ENCODE measurements around the gene JAGN1.
"Not testable (repeated sequence)": the region's sequence is repeated elsewhere in the genome, so short reads cannot be mapped to it uniquely, and the experiment has no call there.

JAGN1 gene

DNA sequence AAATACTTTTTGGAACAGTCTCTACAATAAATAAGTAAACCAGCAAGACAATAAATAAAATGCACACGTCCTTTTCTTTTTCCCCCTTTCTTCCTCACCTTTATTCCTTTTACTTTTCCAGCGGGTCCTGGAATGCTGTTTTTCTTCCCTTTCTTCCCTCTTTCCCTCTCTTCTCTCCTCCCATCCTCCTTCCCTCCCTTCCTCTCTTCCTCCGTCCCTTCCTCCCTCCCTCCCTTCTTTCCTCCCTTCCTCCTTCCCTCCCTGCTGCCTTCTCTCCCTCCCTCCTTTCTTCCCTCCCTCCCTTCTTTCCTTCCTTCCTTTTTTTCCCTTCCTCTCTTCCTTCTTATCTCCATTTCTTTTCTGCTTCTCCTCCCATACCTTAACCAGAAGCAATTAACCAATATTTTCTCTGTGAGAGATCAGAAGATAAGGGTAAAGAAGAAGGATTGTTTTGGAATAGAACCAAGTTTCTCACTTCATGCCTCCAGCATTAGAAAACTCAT lies 8.9 kb downstream of the JAGN1 start:
- DNase-seq, result no peak

GRCh38 chr3:9900965-9901415 lies 10.6 kb downstream of the JAGN1 start:
- DNase-seq, result not testable (repeated sequence)

- no peak for DNase-seq
Measured at GRCh38 chr3:9901967-9902366, 11.6 kb downstream of the JAGN1 start.

DNA sequence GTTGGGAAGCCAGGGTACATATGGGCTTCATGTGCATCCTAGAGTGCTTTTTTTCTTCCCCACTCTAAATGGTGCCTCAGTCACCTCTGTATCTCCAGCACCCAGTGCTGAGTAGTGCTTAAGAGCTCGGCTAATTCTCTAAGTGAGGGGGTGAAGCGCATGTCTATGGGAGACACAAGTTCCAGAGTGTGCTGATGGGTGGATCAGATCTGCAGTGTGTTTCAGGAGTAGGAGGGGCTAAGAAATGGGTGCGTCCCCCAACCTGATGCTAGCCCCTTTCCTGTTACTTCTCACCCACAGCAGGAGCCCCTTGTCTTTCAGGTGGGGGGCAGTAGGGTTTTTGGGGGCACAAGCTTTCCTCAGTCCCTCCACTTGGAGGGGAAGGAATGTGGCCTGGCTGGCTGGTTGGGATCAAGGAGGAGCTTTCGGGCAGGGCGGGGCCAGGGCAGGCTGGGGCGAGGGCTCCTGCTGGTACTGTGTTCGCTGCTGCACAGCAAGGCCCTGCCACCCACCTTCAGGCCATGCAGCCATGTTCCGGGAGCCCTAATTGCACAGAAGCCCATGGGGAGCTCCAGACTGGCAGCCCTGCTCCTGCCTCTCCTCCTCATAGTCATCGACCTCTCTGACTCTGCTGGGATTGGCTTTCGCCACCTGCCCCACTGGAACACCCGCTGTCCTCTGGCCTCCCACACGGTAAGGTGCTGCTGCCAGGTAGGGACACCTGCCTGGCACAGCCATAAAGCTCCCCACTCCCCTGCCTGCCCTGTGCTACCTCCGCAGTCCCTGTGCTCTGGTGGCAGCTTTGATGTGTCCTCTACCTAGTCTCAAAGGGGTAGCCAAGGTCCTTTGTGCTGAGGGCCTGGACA lies 12.2 kb downstream of the JAGN1 start, which contains the start of gene IL17RE:
Gene IL17RE (plus strand): TSS at position 477 of the 866 bp plus-strand sequence. CDS start 85 bp downstream, at position 562.
- DNase-seq, result peak; percentile 12

- no peak for DNase-seq
Measured at GRCh38 chr3:9903238-9903624, 12.8 kb downstream of the JAGN1 start.

DNA sequence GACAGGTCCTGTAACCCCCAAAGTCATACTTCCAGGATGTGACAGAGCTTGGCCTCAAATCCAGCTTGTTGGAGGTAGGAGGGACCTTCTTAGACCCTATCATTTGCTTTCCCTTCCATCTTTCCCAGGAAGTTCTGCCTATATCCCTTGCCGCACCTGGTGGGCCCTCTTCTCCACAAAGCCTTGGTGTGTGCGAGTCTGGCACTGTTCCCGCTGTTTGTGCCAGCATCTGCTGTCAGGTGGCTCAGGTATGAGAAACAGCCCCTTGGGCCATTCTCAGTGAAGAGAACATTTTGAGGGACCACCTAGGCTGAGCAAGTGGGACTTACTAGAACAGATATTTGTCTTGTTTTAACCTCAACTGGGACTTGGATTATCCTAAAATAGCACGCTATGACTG lies 13.5 kb downstream of the JAGN1 start:
- no peak for DNase-seq

- DNase-seq, result no peak
Measured at GRCh38 chr3:9906480-9906879, 16.1 kb downstream of the JAGN1 start.

DNA sequence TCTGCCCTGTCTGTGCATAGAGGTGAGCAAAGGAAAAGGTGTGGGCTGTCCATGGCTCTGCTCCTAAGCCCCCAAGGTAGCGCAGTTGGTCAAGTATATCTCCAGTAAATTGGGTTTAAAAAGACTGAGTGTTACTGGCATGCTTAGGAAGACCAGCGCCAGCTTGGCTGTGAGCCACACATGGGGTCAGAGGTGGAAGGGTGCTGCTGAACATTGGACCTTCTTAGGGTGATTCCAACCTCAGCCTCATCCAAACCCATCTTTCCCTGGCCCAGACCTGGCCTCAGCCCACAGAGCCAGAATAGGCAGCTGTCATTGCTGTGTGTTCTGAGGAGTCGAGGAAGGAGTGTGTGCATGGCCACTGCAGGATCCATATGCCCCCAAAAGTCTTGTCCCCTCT lies 17.9 kb downstream of the JAGN1 start:
- DNase-seq, result no peak

GRCh38 chr3:9909221-9910013 lies 19.0 kb downstream of the JAGN1 start:
- DNase-seq, result no peak

DNA sequence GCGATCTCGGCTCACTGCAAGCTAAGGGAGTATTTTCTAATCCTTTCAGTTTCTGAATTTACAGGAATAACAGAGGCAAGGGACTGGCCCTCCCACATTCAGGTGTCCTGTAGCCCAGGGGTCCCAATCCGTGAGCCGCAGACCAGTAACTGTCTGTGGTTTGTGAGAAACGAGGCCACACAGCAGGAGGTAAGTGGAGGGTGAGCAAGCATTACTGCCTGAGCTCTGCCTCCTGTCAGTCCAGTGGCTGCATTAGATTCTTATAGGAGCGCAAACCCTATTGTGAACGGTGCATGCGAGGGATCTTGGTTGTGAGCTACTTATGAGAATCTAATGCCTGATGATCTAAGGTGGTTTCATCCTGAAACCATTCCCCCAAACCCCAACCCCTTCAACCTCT lies 21.5 kb downstream of the JAGN1 start:
- DNase-seq, result peak; percentile 11

GRCh38 chr3:9912294-9912935 lies 22.0 kb downstream of the JAGN1 start:
- no peak for DNase-seq

DNA sequence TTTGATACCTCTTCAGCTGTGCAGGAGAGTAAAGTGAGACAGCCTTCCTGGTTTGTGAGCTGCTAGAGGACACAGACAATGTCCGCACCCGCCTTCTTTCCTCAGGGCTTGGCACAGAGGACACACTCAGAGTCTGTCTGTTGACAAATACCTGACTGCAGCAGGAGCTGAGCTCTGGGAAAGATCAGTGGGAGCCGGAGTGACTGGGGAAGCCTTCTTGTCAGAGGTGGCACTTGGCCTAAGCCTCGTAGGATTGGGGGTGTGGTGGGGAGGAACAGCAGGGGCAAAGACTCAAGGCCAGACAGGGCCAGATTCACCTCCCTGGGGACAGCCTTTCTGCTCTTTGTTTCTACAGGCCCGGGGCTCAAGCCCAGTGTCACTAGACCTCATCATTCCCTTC lies 23.2 kb downstream of the JAGN1 start:
- no peak for DNase-seq

DNA sequence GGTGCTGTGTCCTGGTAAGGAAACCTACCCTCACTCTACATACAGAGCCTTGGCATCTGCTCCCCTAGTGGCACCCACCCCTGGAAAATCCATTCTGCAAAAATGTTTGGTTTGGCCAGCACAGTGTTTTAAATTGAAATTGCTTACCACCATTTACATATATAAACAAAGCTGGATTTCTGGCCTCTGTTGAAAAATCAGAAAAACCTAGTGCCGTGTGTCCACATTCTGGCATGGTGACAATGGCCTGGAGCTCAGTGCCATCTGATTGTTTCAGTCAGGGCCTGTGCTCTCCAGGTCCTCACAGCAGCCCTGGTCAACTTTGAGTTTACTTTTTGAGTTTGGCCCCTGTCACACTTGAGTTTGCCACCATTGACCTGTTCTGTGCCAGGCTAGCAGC lies 23.6 kb downstream of the JAGN1 start:
- DNase-seq, result no peak

DNA sequence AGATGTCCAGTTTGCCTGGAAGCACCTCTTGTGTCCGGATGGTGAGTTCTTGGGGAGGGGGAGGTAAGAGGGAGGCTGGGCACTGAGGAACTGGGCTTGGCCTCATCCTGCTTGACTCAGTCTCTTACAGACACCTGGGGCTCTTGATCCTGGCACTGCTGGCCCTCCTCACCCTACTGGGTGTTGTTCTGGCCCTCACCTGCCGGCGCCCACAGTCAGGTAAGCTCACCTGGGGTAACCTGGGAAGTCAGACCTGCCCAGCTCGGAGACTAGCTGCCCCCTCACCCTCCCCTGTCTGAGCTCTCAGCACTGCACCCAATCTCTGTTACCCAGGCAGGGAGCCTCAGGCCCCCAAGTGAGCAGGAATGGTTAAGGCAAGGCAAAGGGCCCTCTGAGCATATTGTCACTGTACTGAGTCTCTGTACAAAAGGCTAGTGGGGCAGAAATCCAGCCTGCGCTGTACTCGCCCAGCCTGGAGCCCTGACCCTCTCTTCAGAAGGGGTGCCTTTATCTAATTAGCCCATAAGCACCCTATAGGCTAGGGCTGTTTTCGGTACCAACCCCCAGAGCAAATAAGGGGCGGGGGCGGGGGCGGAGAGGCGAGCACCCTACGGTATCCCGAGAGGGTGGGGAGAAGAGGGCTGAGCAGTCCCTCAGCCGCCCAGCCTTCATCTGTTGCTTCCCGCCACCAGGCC lies 24.3 kb downstream of the JAGN1 start:
- no peak for DNase-seq

DNA sequence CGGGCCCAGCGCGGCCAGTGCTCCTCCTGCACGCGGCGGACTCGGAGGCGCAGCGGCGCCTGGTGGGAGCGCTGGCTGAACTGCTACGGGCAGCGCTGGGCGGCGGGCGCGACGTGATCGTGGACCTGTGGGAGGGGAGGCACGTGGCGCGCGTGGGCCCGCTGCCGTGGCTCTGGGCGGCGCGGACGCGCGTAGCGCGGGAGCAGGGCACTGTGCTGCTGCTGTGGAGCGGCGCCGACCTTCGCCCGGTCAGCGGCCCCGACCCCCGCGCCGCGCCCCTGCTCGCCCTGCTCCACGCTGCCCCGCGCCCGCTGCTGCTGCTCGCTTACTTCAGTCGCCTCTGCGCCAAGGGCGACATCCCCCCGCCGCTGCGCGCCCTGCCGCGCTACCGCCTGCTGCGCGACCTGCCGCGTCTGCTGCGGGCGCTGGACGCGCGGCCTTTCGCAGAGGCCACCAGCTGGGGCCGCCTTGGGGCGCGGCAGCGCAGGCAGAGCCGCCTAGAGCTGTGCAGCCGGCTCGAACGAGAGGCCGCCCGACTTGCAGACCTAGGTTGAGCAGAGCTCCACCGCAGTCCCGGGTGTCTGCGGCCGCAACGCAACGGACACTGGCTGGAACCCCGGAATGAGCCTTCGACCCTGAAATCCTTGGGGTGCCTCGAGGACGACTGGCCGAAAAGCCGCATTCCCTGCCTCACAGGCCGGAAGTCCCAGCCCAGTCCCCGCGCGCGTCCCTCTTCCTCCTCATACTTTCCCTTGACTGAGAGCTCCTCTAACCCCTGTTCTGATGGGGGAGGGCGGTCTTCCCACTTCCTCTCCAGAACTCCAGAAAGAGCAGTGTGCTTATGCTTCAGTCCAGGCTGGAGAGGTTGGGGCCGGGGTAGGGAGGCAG lies 25.1 kb downstream of the JAGN1 start:
- peak; percentile 86 for DNase-seq

DNA sequence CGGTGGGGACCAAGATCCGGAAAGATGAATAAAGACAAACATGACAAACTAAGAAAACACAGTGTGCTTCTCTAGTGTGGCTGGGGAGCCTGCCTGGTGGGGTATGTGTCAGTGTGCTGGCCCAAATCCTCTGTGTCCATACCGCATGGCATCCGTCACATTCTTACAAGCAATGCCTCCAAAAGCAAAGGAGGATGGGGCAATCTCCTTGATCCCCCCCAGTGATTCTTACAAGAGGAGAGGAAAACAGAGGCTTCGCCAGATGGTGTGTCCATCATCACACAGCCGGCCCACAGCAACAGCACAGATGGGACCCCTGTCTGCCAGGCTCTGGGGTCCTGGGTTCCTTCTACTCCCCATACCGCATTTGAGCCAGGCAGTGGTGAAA lies 25.9 kb downstream of the JAGN1 start:
- DNase-seq, result peak; percentile 67

DNA sequence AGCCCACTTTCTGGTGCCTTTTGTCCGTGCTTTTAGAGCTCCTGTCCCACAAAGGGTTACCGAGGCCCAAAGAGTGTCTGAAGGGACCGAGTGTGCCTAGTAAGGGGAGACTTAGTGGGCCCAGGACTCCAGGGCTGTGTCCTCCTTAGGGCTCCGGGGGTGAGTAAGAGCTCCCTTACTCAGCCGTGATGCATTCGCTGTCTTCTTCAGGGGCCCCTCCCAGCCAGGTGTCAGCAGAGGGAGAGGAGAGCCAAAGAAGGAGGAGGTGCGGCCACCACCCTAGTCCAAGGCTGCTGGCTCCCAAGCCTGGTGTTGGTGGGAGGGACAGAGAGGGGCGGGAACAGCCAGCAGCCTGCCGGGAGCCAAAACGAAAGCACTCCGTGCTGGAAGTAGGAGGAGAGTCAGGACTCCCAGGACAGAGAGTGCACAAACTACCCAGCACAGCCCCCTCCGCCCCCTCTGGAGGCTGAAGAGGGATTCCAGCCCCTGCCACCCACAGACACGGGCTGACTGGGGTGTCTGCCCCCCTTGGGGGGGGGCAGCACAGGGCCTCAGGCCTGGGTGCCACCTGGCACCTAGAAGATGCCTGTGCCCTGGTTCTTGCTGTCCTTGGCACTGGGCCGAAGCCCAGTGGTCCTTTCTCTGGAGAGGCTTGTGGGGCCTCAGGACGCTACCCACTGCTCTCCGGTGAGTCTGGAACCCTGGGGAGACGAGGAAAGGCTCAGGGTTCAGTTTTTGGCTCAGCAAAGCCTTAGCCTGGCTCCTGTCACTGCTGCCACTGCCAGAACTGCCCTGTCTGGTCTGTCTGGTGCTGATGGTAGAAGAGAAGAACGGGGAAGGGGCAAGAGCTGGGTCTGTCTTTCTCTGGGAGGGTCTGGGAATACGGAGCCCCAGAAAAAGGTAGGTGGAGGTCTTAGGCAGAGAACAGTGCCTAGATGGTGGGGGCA lies 26.6 kb downstream of the JAGN1 start, which contains the start of gene IL17RC:
Gene IL17RC (plus strand): TSS at position 365 of the 947 bp plus-strand sequence. CDS start 218 bp downstream, at position 583.
- peak; percentile 86 for DNase-seq

- DNase-seq, result no peak
Measured at GRCh38 chr3:9917820-9918219, 27.4 kb downstream of the JAGN1 start.

DNA sequence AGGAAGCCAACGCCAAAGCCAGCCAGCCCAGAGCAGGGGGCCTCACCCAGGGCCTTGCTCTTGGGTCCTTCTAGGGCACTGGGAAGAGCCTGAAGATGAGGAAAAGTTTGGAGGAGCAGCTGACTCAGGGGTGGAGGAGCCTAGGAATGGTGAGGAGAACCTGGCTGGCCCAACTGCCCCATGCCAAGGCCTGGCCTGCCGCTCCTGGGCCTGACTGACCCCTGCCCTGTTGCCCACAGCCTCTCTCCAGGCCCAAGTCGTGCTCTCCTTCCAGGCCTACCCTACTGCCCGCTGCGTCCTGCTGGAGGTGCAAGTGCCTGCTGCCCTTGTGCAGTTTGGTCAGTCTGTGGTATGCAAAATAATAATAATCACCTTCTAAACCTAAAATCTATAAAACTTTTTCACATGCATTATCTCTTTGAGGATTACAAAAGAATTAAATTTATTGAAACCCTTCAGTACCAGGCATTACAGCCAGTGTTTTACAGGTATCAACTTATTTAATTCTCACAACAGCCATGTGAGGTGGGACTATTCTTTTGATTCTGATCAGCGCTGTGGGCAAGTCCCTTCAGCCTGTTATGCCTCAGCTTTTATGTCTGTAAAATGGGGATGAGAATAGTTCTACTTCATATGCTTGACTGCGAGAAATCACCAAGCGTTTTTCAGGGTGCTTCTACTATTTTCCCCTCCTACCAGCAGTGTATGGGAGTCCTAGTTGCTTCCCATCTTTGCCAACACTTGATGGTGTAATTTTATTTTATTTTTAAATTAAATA lies 28.0 kb downstream of the JAGN1 start:
- DNase-seq, result no peak
